NCI-H2107 treated with DMSO at 0.1 percent for 48 hours (cell line): ENCODE data around the gene BTRC.
"Not testable (repeated sequence)": the region's sequence is repeated elsewhere in the genome, so short reads cannot be mapped to it uniquely, and the experiment has no call there.

Source experiments
- DNase-seq: peaks from one replicate; lab custom pipeline; 2025; ENCODE audit not compliant: unreplicated experiment; lab: John Stamatoyannopoulos, UW

BTRC gene

DNA sequence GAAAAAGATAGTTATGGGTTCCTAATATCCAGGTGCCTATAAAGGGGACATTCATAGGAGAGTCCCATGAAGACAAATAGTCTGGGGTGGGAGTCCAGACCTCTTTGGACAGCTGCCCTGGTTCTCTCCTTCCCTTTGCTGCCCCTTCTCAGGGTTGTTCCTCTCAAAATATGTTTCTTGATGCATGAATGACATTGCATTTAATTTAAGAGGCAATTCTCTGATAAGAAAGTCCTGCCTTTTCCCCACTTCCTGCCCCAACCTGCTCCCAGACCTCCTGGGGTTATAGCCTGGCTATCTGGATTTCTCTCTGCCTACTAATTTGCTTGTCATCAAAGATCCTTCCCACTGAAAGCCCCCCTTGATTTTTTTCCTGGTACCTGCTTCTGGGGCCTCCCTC is 12.5 kb upstream of the BTRC start:
- DNase-seq = no peak

DNA sequence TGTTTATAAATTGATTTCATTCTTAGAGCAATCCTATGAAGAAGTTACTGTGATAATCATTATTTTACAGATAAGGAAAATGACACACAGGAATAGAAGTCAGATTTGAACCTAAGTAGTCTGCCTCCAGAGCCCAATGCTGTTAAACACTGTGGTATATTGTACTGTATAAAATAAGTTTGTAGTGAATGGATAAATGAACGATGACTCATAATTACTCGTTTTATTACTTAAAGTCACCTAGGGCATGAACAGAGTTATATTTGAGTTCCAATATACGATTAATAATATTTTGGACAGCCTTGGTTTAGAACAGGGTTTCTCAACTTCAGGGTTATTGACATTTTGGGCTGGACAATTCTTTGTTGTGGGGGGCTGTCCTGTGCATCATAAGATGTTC is 7.8 kb upstream of the BTRC start:
- no peak for DNase-seq

DNA sequence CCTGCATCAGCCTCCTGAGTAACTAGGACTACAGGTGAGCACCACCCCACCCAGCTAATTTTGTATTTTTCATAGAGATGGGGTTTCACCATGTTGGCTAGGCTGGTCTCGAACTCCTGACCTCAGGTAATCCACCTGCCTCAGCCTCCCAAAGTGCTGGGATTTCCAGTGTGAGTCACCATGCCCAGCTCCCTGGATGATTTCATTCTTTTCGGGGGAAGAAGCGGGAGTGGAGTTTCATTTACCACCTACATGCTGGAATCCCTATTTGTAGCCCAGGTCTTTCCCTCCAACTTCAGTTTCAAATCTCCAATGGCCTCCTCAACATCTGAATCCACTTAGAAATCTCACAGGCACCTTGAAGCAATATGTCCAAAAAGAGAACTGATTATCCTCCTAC is 2.9 kb upstream of the BTRC start:
- no peak for DNase-seq

DNA sequence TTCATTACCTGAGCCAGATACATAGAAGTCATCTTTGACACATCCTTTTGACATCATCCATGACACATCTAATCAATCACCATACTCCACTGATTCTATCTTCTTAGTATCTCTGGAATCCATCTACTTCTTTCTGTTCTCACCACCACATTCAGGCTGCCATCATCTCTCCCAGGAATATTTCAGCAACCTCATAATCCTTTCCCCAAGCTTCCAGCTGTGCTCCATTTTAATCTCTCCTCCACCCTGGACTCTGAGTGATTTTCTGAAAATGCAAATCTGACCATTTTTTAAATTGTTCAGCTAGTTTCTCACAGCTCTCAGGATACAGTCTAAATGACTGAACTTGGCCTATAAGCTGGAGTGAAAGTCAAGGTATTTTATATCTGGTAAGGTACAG is 2.5 kb upstream of the BTRC start:
- DNase-seq = no peak

DNA sequence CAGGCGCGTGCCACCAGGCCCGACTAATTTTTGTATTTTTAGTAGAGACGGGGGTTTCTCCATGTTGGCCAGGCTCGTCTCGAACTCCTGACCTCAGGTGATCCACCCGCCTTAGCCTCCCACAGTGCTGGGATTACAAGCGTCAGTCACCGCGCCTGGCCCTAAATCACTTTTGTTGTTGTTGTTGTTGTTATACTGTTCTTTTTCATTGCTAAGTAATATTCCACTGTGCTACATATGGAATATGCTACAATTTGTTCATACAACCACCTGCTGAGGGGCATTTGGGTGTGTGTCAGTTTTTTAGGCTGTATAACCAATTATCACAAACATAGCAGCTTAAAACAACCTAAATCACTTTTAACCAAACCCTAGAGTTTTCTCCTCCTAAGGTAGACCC is 1.1 kb upstream of the BTRC start:
- not testable (repeated sequence) for DNase-seq

DNA sequence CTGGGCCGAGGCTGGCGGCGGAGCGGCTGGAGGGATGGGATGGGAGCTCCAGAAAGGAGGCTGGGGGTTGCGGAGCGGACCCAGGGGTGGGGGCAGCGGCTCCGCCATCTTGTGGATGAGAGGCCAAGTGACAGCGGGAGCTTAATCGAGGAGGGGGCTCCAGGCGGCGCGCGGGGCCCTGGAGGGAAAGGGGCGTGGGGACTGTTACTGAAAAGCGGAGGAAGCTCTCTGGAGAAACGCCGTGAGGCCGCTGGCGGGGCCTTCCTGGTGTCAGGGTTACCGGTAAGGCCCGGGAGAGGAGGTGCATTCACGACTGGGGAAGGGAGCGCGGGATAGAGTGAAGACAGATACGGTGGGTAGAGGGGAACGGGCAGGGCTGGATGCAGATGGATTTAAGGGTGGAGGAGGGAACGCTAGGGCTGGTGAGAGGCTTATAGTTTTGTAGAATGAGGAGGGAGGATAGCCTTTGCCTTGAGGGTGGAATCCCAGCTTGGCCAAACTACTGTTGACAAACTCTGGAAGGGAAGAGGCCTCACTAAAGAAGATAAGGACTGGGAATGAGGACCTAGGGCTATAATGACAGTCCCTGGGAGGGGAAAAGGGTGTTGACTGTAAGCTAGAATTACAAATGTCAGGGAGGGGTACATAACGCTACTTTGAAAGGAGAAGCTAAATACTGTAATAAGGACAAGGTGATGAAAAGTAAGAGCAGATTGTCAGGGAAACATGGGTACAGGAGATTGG is 535 bp downstream of the BTRC start:
- peak; percentile 3 for DNase-seq

DNA sequence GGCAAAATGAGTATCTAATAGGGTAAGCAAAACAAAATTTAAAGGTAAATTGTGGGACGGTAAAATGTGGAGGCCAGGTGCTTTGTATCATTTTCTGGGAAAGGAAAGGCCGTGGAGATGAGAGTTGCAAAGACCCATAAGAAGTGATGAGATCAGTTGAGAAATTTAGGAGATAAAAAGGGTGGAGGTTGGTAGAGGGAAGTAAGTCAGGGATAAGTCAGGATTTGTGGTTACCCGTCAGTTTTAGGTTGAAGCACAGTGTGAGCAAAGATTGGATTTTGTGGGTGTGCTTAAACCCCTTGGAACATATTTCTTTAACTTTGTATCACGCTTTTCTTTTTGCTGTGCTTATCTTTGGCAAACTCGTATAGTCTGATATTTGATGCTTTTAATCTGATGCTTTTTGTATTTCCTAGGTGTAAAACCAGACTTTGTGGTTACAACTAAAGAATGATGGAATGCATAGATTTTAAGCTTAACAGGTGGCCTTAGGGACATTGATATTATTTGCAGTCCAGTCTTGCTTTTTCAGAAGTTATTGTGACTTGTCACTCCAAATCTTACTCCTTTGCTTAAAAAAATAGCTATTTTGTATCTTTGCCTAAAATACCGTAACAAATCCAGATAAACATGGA is 1.2 kb downstream of the BTRC start:
- DNase-seq = no peak

DNA sequence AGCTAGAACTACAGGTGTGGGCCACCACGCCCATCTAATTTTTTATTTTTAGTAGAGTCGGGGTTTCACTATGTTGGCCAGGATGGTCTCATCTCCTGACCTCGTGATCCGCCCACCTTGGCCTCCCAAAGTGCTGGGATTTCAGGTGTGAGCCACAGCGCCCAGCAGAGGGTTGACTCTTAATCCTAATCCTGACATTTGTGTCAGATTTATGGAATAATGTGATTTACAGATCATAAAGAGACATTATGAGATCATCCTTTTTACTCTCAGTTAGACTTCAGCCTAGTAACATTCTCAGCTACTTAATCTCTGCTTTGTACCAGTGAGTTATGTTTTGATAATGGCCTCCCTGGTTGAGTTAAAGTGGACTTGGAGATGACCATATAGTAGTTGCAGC is 2.2 kb downstream of the BTRC start:
- no peak for DNase-seq

DNA sequence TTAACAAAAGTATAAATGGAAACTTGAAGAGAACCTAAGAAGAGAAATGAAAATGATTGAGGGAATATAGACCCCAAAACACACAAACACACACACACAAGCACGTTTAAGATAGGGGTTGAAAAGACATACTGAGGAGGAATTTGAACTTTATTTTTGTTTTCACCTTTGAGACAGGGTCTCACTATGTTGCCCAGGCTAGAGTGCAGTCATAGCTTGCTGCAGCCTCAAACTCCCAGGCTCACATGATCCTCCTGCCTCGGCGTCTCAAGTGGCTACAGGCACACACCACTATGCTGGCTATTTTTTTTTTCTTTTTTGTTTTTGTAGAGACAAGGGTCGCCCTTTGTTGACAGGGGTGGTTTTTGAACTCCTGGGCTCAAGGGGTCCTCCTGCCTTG is 4.0 kb downstream of the BTRC start:
- DNase-seq = no peak

DNA sequence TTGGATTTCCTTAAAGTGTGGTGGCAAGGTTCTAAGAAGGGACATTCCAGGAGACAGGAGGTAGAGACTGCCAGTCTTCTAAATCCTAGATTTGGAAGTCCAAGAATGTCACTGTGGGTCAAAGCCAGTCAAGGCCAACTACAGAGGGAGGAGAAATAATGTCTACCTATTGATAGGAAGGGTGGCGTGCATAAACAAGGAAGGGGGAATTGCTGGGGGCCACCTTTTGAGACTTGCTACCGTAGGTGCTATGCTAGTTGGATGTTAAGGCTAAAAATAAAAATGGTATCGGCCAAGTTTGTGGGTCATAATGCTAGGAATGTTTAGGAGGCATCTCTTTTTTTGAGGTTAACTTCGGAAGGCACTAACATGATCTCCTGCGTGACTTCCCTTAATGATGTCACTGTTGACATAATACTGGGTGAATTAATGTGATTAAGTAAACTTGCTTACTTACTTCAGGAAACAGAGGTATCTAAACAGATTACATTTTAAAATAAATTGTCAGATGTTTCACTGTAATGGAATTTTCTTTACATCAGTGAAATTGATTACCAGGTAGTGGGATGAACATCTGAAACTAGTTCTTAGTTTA is 4.8 kb downstream of the BTRC start:
- DNase-seq = no peak

DNA sequence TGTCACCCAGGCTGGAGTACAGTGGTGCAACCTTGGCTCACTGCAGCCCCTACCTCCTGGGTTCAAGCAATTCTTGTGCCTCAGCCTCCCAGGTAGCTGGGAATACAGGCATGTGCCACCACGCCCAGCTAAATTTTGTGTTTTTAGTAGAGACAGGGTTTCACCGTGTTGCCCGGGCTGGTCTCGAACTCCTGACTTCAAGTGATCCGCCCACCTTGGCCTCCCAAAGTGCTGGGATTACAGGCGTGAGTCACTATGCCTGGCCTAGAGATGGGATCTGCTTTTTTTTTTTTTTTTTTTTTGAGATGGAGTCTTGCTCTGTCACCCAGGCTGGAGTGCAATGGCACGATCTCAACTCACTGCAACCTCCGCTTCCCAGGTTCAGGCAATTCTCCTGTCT is 6.1 kb downstream of the BTRC start:
- DNase-seq = not testable (repeated sequence)

DNA sequence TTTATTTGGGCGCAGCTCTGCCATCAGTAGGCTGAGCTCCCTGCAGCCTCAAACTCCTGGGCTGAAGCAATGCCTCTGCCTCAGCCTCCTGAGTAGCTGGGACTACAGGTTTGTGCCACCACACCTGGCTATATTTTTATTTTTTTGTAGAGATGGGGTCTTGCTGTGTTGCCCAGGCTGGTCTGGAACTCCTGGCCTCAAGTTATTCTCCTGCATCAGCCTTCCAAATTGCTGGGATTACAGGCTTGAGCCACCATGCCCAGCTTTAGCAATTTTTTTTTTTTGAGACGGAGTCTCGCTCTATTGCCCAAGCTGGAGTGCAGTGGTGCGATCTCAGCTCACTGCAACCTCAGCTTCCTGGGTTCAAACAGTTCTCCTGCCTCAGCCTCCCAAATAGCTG is 6.9 kb downstream of the BTRC start:
- not testable (repeated sequence) for DNase-seq

DNA sequence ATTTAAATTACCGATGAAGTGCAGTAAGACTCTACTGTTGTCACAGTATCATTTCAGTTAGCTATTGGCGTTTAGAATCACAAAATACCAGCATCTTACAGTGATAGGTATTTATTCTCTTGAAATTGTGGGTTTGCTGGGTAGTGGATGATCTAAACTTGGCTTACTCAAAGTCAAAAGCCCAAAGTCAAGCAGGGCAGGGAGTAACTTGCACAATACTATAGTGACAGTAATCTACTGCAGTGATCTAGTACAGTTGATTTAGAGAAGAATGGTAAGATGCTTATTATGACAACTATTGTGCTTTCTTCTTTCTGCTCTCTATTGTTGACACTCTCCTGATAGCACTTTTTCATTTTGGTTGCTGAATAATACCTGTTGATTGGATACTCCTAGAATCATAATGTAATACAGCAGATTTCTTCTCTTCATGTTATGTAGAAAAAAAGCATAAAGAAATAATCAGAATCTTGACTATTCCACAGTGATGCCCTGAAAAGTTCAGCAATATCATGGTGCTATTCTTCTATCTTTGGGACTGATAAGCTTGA is 10.0 kb downstream of the BTRC start:
- no peak for DNase-seq

DNA sequence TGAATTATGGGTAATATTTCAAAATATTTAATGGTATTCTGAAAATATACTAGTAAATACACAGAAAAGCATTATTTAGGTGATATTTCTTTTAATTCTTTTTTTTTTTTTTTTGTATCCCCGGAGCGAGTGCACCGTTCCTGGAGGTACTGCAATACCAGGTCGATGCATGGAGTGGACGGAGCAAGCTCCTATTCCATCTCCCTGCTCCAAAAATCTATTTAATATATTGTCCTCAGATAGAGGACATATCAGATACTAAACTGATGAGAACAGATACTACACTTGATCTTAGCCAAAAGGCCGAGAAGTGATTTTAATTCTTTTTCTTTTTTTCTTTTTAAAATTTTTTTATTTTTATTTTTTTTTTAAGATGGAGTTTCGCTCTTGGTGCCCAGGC is 10.8 kb downstream of the BTRC start:
- DNase-seq = no peak

DNA sequence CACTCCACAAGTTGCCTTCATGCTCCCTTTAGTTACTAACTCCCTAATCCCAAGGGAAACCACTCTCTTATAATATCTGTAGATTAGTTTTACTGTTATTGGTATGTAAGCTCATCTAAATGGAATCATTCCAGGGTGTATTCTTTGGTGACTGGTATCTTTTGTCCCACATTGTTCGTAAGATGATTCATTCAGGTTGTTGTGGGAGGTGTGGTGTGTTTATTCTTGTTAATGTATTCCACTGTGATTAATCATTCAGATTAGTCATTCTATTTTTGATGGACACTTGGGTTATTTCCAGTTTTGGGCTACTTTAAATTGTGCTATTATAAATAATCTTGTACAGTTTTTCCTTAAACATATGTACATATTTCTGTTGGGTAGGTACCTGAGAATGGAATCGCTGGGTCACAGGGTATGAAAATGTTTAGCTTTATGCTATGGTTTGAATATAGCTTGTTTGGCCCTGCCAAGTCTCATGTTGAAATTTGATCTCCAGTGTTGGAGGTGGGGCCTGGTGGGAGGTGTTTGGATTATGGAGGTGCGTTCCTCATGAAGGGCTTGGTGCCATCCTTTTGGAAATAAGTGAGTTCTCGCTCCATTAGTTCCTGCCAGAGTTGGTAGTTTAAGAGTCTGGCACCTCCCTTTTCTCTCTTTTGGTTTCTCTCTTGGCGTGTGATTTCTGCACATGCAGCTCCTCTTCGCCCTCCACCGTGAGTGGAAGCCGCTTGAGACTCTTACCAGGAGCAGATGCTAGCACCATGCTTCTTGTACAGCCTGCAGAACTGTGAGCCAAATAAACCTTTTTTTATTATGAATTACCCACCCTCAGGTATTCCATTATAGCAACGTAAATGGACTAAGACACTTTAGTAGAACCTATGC is 13.8 kb downstream of the BTRC start:
- DNase-seq = no peak

DNA sequence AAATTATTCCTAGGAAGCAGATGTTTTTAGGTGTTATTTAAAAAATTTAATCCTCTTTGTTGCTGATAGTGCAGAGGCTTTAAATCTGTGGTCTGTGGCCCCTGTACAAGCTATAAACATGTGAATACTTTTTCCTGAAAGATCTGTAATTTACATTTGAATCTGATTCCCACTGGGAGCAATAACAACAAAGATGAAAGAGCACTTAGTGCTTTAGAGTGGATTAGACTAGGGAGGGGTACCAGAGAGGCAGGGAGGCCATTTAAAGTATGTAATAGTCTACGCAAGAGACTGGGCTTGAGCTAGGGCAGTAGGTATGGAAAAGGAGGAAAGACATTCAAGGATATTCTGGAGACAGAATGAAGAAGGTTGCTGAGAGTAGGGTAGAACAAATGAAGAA is 19.1 kb downstream of the BTRC start:
- DNase-seq = peak; percentile 4

DNA sequence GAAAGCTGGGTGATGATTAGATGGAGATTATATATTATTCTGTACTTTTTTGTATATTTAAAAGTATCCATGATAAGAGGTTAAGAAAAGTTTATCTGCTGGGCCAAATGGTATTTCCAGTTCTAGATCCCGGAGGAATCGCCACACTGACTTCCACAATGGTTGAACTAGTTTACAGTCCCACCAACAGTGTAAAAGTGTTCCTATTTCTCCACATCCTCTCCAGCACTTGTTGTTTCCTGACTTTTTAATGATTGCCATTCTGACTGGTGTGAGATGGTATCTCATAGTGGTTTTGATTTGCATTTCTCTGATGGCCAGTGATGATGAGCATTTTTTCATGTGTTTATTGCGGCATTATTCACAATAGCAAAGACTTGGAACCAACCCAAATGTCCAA is 20.0 kb downstream of the BTRC start:
- not testable (repeated sequence) for DNase-seq

DNA sequence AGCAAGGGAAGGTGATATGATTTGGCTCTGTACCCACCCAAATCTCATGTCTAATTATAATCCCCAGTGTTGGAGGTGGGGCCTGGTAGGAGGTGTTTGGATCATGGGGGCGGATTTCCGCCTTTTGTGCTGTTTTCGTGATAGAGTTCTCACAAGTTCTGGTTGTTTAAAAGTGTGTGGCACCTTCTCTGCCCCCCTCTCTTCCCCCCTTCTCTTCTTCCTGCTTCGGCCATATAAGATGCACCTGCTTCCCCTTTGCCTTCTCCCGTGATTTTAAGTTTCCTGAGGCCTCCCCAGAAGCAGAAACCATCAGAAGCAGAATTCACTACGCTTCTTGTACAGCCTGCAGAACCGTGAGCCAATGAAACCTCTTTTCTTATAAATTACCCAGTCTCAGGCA is 21.1 kb downstream of the BTRC start:
- no peak for DNase-seq

DNA sequence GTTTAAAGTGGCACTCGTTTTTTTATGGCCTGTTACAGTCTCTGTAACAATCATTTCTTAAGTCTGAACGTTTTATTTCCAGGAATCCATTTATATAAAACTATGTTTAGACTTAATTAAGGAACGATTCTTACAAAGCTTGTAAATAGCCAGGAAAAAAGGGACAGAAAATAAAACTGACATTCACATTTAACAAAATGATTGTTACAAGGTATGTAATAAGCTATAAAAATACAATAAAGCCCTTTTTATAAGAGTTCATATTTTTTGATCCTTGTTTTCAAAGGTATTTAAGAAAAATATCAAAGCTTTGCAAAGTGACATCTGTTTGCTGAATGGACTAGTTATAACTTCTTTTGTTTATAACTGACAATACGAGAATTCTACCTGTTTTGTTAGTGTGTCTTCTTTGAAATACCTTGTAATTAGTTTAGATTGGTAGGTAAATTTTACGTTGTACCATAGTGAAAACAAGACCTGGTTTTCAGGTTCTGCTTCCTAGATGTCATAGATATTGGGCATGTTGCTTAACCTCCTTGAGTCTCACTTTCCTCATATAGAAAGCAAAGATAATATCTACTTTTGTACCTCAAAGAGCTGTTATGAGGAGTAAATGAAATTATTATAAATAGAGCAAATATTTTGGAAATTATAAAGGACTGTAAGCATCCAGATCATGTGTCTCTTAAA is 25.8 kb downstream of the BTRC start:
- no peak for DNase-seq

DNA sequence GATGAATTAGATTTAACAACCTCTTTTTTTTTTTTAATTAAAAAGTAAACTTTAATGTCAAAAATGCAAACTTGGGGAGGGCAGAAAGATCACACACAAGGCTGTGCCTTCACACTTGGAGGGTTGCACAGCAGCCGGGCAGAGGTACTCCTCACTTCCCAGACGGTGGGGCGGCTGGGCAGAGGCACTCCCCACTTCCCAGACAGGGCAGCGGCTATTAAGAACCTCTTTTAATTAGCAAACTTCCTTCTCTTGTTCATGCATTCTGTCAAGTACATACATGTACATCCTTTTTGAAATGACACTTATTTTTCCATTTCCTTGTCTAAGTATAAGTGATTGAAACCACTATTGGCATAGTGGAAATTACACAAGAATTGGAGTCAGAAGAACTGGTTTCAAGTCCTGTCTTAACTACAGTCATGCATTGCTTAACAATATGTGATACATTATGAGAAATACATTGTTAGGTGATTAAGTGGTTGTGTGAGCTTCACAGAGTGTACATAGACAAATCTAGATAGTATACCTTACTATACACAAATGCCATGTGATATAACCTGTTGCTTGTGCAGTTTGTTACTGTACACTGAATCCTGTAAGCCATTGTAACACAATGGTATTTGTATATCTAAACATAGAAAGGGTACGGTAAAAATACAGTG is 26.5 kb downstream of the BTRC start:
- no peak for DNase-seq
